ENCODE measurements around the gene KDM7A. TPM values are rescaled to one million over a fixed set of nuclear protein-coding genes. Genes with fewer than 3 reads are reported as not detected.

The KDM7A gene
- total RNA-seq, 2 experiments from 2014 or later, result 43.3 to 46.5 TPM

DNA sequence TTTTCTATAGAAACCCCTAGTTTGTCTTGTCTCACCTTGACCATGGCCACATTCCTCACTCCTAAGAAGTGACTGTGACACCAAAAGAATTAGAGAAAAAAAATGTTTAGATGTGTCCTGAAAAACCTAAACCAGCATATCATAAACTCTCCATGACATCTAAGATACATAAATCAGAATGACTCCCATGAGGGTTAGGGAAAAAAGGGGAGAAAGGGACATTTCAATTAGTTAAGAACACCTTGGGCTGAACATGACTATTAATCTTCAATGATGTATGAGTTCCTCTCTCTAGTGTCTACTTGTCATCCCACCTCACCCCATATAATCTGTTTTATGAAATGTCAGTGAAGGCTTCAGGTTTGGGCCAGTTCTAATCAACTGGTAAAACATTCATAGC, 31.1 kb downstream of the KDM7A start:
- CTCF ChIA-PET, result interaction anchor here (1.4 kb wide), 1 partner anchor 8 kb away, joined by 4 read pairs; no protein-coding TSS in a partner anchor
- DNase-seq, result no peak
- no peak overlapping the region for H3K4me3 ChIP-seq (ENCODE audit: low read length)
- intact Hi-C loops (cut with DNase I, micrococcal nuclease), result no loop called here
- no peak overlapping the region for H3K27ac ChIP-seq (ENCODE audit: low read depth in 1 of 2, low read length in 2 of 2)
- no peaks in the 10 kb centered on the region for H3K9me3 ChIP-seq (ENCODE audit: control insufficient read depth in 1 of 2, insufficient read depth in 1 of 2, low read length in 2 of 2)
- Mint-ChIP-seq H3K27ac (no peak overlapping the region), H3K9me3 (no peaks in the 10 kb centered on the region), H3K4me3 (no peak overlapping the region), H3K4me1 (ENCODE audit: low read depth) (peaks cover 84% of the 10 kb centered on the region), H3K27me3 (no peaks in the 10 kb centered on the region), H3K36me3 (ENCODE audit: low read depth) (peaks cover 36% of the 10 kb centered on the region)
- H3K36me3 ChIP-seq (ENCODE audit: insufficient read depth, low read length), result no peaks in the 10 kb centered on the region
- H3K27me3 ChIP-seq (ENCODE audit: control insufficient read depth in 1 of 2, insufficient read depth in 2 of 2, low read length in 2 of 2), result no peaks in the 10 kb centered on the region
- TF ChIP-seq, protein P1, sequence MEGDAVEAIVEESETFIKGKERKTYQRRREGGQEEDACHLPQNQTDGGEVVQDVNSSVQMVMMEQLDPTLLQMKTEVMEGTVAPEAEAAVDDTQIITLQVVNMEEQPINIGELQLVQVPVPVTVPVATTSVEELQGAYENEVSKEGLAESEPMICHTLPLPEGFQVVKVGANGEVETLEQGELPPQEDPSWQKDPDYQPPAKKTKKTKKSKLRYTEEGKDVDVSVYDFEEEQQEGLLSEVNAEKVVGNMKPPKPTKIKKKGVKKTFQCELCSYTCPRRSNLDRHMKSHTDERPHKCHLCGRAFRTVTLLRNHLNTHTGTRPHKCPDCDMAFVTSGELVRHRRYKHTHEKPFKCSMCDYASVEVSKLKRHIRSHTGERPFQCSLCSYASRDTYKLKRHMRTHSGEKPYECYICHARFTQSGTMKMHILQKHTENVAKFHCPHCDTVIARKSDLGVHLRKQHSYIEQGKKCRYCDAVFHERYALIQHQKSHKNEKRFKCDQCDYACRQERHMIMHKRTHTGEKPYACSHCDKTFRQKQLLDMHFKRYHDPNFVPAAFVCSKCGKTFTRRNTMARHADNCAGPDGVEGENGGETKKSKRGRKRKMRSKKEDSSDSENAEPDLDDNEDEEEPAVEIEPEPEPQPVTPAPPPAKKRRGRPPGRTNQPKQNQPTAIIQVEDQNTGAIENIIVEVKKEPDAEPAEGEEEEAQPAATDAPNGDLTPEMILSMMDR (IDR thresholded peaks at IDR 0.05), result no peak
- no peak for ATAC-seq (ENCODE audit: poor library complexity)
- POLR2A ChIA-PET, result no interaction called here
- H3K4me1 ChIP-seq (ENCODE audit: insufficient read depth, low read length), result peaks cover under 1% of the 10 kb centered on the region

DNA sequence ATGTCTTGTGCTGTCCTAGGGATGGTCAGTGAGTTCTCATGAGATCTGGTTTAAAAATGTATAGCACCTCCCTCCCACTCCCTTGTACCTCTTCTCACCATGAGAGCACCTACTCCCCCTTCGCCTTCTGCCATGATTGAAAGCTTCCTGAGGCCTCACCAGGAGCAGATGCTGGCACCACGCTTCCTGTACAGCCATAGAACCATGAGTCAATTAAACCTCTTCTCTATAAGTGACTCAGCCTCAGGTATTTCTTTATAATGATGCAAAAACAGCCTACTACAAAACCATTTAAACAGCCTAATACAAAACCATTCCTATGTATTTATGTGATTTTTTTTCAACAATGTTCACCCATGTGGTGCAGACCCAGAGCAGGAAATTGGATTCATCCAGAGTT, 32.0 kb downstream of the KDM7A start:
- TF ChIP-seq, protein P1 (IDR thresholded peaks at IDR 0.05), result no peak
- Mint-ChIP-seq H3K36me3 (ENCODE audit: low read depth) (peaks cover 34% of the 10 kb centered on the region), H3K4me1 (ENCODE audit: low read depth) (peaks cover 82% of the 10 kb centered on the region), H3K27ac (peak overlapping the region; percentile 0), H3K4me3 (no peak overlapping the region), H3K9me3 (no peaks in the 10 kb centered on the region), H3K27me3 (no peaks in the 10 kb centered on the region)
- CTCF ChIA-PET, result no interaction called here
- Histone ChIP-seq H3K9me3 (ENCODE audit: control insufficient read depth in 1 of 2, insufficient read depth in 1 of 2, low read length in 2 of 2) (no peaks in the 10 kb centered on the region), H3K4me3 (ENCODE audit: low read length) (no peak overlapping the region), H3K4me1 (ENCODE audit: insufficient read depth, low read length) (no peaks in the 10 kb centered on the region), H3K27ac (ENCODE audit: low read depth in 1 of 2, low read length in 2 of 2) (no peak overlapping the region), H3K36me3 (ENCODE audit: insufficient read depth, low read length) (no peaks in the 10 kb centered on the region), H3K27me3 (ENCODE audit: control insufficient read depth in 1 of 2, insufficient read depth in 2 of 2, low read length in 2 of 2) (no peaks in the 10 kb centered on the region)
- DNase-seq (no peak), ATAC-seq (ENCODE audit: poor library complexity) (no peak)
- intact Hi-C loops (cut with DNase I, micrococcal nuclease), result no loop called here
- POLR2A ChIA-PET, result interaction anchor here (0.6 kb wide), 1 partner anchor 707 kb away, joined by 3 read pairs; no protein-coding TSS in a partner anchor

DNA sequence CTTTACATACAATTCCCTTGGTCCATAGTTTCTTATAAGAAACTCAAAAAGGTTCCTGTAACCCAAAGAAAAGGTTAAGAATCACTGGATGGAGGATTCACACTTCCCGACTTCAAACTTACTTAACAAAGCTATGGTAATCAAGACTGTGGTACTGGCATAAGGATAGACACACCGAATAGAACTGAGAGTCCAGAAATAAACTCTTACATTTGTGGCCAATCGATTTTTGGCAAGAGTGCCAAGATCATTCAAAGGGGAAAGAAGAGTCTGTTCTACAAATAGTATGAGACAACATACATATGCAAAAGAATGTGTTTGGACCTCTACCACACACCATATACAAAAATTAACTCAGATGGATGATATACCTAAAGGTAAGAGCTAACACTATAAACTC, 32.8 kb downstream of the KDM7A start:
- Histone ChIP-seq H3K36me3 (ENCODE audit: insufficient read depth, low read length) (no peaks in the 10 kb centered on the region), H3K4me1 (ENCODE audit: insufficient read depth, low read length) (no peaks in the 10 kb centered on the region), H3K4me3 (ENCODE audit: low read length) (no peak overlapping the region), H3K27ac (ENCODE audit: low read depth in 1 of 2, low read length in 2 of 2) (no peak overlapping the region), H3K9me3 (ENCODE audit: control insufficient read depth in 1 of 2, insufficient read depth in 1 of 2, low read length in 2 of 2) (no peaks in the 10 kb centered on the region), H3K27me3 (ENCODE audit: control insufficient read depth in 1 of 2, insufficient read depth in 2 of 2, low read length in 2 of 2) (no peaks in the 10 kb centered on the region)
- H3K9me3 Mint-ChIP-seq, result no peaks in the 10 kb centered on the region
- intact Hi-C loops (cut with DNase I, micrococcal nuclease), result no loop called here
- peaks cover 82% of the 10 kb centered on the region for H3K4me1 Mint-ChIP-seq (ENCODE audit: low read depth)
- CTCF ChIA-PET, result interaction anchor here (0.6 kb wide), 1 partner anchor 9 kb away, joined by 3 read pairs; no protein-coding TSS in a partner anchor
- H3K4me3 Mint-ChIP-seq, result no peak overlapping the region
- peaks cover 41% of the 10 kb centered on the region for H3K36me3 Mint-ChIP-seq (ENCODE audit: low read depth)
- POLR2A ChIA-PET, result no interaction called here
- ATAC-seq (ENCODE audit: poor library complexity), result no peak
- TF ChIP-seq, protein P1 (IDR thresholded peaks at IDR 0.05), result no peak
- no peak for DNase-seq
- H3K27me3 Mint-ChIP-seq, result no peaks in the 10 kb centered on the region
- H3K27ac Mint-ChIP-seq, result no peak overlapping the region
